MM.1S (cell line): Measurements from ENCODE around the gene DMTF1.

Experiments used
- DNase-seq: peaks from one replicate; pipeline ENCODE4 v3.0.0-alpha.2; 2015
- H2AFZ ChIP-seq: fragments of 300-600 bp; sonication (generic); 2 replicates; pipeline ENCODE4 v1.6.0; 2016; ENCODE audit warnings: antibody characterized with exemption, low read length
- H3F3A ChIP-seq: fragments of 300-600 bp; sonication (generic); 2 replicates; pipeline ENCODE4 v1.6.1; 2016; ENCODE audit warnings: mild to moderate bottlenecking, antibody characterized with exemption, low read length, moderate library complexity, mixed read lengths; ENCODE audit not compliant: insufficient read depth
- H3K27ac ChIP-seq: fragments of 300-600 bp; sonication (generic); 2 replicates; pipeline ENCODE4 v1.5.1; 2016; ENCODE audit warnings: mild to moderate bottlenecking, low read length
- H3K27me3 ChIP-seq: fragments of 300-600 bp; sonication (generic); replicated peaks from 2 replicates; pipeline ENCODE4 v1.6.0; 2016; ENCODE audit warnings: low read length; ENCODE audit not compliant: insufficient read depth
- H3K36me3 ChIP-seq: fragments of 300-600 bp; sonication (generic); replicated peaks from 2 replicates; pipeline ENCODE4 v1.6.1; 2016; ENCODE audit warnings: mild to moderate bottlenecking, low read length, mixed read lengths; ENCODE audit not compliant: insufficient read depth
- H3K4me1 ChIP-seq: fragments of 300-600 bp; sonication (generic); 2 replicates; pipeline ENCODE4 v1.6.1; 2016; ENCODE audit warnings: low read length, mixed read lengths
- H3K4me2 ChIP-seq: fragments of 300-600 bp; sonication (generic); 2 replicates; pipeline ENCODE4 v1.6.0; 2016; ENCODE audit warnings: low read depth, low read length
- H3K4me3 ChIP-seq: fragments of 300-600 bp; sonication (generic); 2 replicates; pipeline ENCODE4 v1.5.1; 2016; ENCODE audit warnings: low read length, mixed read lengths
- H3K79me2 ChIP-seq: fragments of 300-600 bp; sonication (generic); 2 replicates; pipeline ENCODE4 v1.6.1; 2016; ENCODE audit warnings: mixed run types, low read length, mixed read lengths
- H3K9ac ChIP-seq: fragments of 300-600 bp; sonication (generic); 2 replicates; pipeline ENCODE4 v1.6.1; 2016; ENCODE audit warnings: low read length, mixed read lengths
- H3K9me2 ChIP-seq: fragments of 300-600 bp; sonication (generic); replicated peaks from 2 replicates; pipeline ENCODE4 v1.6.1; 2016; ENCODE audit warnings: mild to moderate bottlenecking, low read length, mixed read lengths; ENCODE audit not compliant: insufficient read depth
- H3K9me3 ChIP-seq: fragments of 300-600 bp; sonication (generic); replicated peaks from 2 replicates; pipeline ENCODE4 v1.6.1; 2016; ENCODE audit warnings: mild to moderate bottlenecking, low read length, mixed read lengths; ENCODE audit not compliant: insufficient read depth
- H4K20me1 ChIP-seq: fragments of 300-600 bp; sonication (generic); 2 replicates; pipeline ENCODE4 v1.6.1; 2016; ENCODE audit warnings: mild to moderate bottlenecking, low read length, moderate library complexity, mixed read lengths; ENCODE audit not compliant: insufficient read depth
- EZH2 ChIP-seq: fragments of 300-600 bp; sonication (generic); optimal IDR thresholded peaks from 2 replicates; pipeline ENCODE3; 2017; ENCODE audit warnings: low read depth, mild to moderate bottlenecking, antibody characterized with exemption, low read length, mixed read lengths
- EZH2phosphoT487 ChIP-seq: fragments of 300-600 bp; sonication (generic); IDR thresholded peaks from 2 replicates; pipeline ENCODE4 v1.6.1; 2018; ENCODE audit warnings: antibody characterized with exemption, low read length
- TF ChIP-seq, protein P1 (sequence below): fragments of 300-600 bp; sonication (generic); IDR thresholded peaks from 2 replicates; pipeline ENCODE4 v1.5.1; 2016; ENCODE audit warnings: antibody characterized with exemption, low read length, mixed read lengths

DMTF1 gene

DNA sequence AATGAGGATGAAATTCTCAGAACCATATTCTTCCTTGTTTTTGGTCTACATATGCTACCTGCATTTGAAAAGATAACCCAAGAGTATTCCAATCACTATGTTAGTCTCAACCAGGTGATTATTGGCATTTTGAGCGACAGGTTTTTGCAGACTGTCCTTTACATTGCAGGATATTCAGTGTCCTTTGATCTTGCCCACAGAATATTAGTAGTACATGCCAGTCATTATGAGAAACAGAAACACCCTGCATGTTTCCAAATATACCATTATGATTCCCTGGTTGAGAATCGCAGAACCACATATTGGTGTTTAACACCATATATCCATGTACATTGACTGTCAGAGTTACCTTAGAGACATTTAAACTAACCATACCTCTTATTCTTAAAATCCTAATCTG is 36.7 kb downstream of the DMTF1 start:
- no peaks in the 10 kb centered on the region for H4K20me1 ChIP-seq
- no peaks in the 10 kb centered on the region for H3K79me2 ChIP-seq
- no peaks in the 10 kb centered on the region for H3K27me3 ChIP-seq

DNA sequence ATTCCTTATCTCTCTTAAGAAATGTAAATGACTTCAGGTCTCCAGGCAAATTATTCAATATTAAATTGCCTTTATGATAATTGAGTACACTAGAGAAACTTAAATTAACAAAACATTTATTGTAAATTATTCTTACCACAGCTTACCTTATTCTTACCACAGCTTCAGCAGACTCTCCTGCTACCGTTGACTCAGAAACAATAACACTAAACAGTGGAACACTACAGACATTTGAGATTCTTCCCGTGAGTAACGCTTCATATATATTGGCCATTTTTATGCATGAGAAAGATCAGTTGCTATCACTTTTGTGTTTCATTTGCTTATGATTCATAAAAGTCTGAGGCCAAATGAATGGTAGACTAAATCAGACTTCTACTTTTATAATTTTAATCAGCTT is 38.5 kb downstream of the DMTF1 start:
- TF ChIP-seq, protein P1, sequence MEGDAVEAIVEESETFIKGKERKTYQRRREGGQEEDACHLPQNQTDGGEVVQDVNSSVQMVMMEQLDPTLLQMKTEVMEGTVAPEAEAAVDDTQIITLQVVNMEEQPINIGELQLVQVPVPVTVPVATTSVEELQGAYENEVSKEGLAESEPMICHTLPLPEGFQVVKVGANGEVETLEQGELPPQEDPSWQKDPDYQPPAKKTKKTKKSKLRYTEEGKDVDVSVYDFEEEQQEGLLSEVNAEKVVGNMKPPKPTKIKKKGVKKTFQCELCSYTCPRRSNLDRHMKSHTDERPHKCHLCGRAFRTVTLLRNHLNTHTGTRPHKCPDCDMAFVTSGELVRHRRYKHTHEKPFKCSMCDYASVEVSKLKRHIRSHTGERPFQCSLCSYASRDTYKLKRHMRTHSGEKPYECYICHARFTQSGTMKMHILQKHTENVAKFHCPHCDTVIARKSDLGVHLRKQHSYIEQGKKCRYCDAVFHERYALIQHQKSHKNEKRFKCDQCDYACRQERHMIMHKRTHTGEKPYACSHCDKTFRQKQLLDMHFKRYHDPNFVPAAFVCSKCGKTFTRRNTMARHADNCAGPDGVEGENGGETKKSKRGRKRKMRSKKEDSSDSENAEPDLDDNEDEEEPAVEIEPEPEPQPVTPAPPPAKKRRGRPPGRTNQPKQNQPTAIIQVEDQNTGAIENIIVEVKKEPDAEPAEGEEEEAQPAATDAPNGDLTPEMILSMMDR: no peak
- TF ChIP-seq EZH2phosphoT487: no peak
- no peak for TF ChIP-seq EZH2
- DNase-seq: no peak
- no peaks in the 10 kb centered on the region for H3K27me3 ChIP-seq
- H3K79me2 ChIP-seq: no peaks in the 10 kb centered on the region; the same call in 1 of the 2 replicates
- H4K20me1 ChIP-seq: no peaks in the 10 kb centered on the region
- no peak overlapping the region for H3K27ac ChIP-seq
- no peak overlapping the region for H3K4me2 ChIP-seq
- H3K4me3 ChIP-seq: no peak overlapping the region
- no peaks in the 10 kb centered on the region for H3K9me2 ChIP-seq
- peaks cover 9% of the 10 kb centered on the region; the same call in 1 of the 2 replicates for H3K36me3 ChIP-seq
- H3K4me1 ChIP-seq: no peaks in the 10 kb centered on the region
- H3F3A ChIP-seq: no peaks in the 10 kb centered on the region
- no peak overlapping the region for H3K9ac ChIP-seq
- H2AFZ ChIP-seq: no peak overlapping the region
- H3K9me3 ChIP-seq: no peaks in the 10 kb centered on the region

More for the DNA sequence above, 36.7 kb downstream of the DMTF1 start:
- H3K27ac ChIP-seq: no peak overlapping the region
- no peaks in the 10 kb centered on the region for H3K9me3 ChIP-seq
- H3K4me1 ChIP-seq: no peaks in the 10 kb centered on the region
- H3K4me3 ChIP-seq: no peak overlapping the region
- H3K9me2 ChIP-seq: no peaks in the 10 kb centered on the region
- no peaks in the 10 kb centered on the region; the same call in 1 of the 2 replicates for H3K36me3 ChIP-seq
- H3K9ac ChIP-seq: no peak overlapping the region
- TF ChIP-seq, protein P1: no peak
- no peak for TF ChIP-seq EZH2
- TF ChIP-seq EZH2phosphoT487: no peak
- H3K4me2 ChIP-seq: no peak overlapping the region
- no peak overlapping the region for H2AFZ ChIP-seq
- no peaks in the 10 kb centered on the region for H3F3A ChIP-seq
- no peak for DNase-seq

DNA sequence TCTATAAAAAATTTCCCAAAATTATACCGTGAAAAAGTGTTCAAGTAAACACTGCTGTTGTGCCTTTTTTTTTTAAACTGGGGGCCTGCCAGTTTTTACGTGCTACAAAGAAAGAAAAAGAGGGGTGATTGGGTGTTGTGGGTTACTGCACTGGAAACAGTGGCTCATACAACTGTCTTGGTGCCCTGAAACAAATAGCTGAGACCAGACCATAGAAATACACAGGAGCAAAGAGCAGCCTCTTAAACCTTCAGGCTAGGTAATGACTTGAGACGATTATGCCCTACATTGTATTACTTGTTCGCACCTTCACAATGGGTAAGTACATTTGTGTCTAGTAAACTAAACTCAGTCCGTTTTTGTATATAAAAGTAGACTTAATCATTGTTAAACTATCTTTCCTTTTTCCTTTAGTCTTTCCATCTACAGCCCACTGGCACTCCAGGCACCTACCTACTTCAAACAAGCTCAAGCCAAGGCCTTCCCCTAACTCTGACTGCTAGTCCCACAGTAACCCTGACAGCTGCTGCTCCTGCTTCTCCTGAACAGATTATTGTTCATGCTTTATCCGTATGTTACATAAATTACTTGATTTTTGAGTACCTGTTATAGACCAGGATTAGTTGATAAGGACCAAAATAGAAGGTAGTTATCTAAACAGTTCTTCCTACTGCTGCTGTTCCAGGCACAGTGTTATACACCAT is 40.7 kb downstream of the DMTF1 start:
- H3K36me3 ChIP-seq: peaks cover 9% of the 10 kb centered on the region; the same call in 1 of the 2 replicates
- no peaks in the 10 kb centered on the region for H3K9me2 ChIP-seq
- DNase-seq: no peak
- TF ChIP-seq EZH2 (no peak), EZH2phosphoT487 (no peak)
- TF ChIP-seq, protein P1: no peak
- no peaks in the 10 kb centered on the region for H3K27me3 ChIP-seq
- no peaks in the 10 kb centered on the region for H4K20me1 ChIP-seq
- H3K4me2 ChIP-seq: no peak overlapping the region
- no peaks in the 10 kb centered on the region for H3K9me3 ChIP-seq
- 0 out of 2 replicates have a peak, but pooled peaks cover 3% of the 10 kb centered on the region for H3F3A ChIP-seq
- no peak overlapping the region for H3K4me3 ChIP-seq
- H2AFZ ChIP-seq: no peak overlapping the region
- no peak overlapping the region for H3K27ac ChIP-seq
- H3K9ac ChIP-seq: no peak overlapping the region
- H3K4me1 ChIP-seq: no peaks in the 10 kb centered on the region
- H3K79me2 ChIP-seq: peaks cover 11% of the 10 kb centered on the region
